Heart left ventricle (tissue), 13 donors: ENCODE data around the gene TNFAIP1.

Experiments used
- CTCF ChIP-seq, 12 donors: fragments of 200-600 bp; sonication (generic) in 4 of 12; IDR thresholded peaks; one replicate each; pipeline versions ENCODE4 v1.5.0 to v1.8.0; 2018 to 2022; ENCODE audit warnings: antibody characterized with exemption in 12 of 12, mild to moderate bottlenecking in 5 of 12
- POLR2A ChIP-seq, 2 donors: fragments of 450-650 bp; IDR thresholded peaks; one replicate each; pipeline ENCODE4 v1.6.1; 2017; ENCODE audit warnings: antibody characterized with exemption in 2 of 2, mild to moderate bottlenecking in 2 of 2, moderate library complexity in 2 of 2
- donor health status: ischemic (EF 13 %, LVEDD 7.1; RV severe dilation, severe dysfunction).
- donor health status: DM: no; HTN: yes; CAD: no.
- donor health status: DM: no; HTN: no; CAD: no.
- donor health status: ischemic (EF 25% LVEDD 6.9; RV normal size, moderate dysfunction).
- donor health status: ischemic (EF 25% LVEDD 5.7; RV mildly dilated, moderate dysfunction).
- donor health status: ischemic (EF 35%, LVEDD 5.7; RV mildly dilated, moderate dysfunction).
- donor health status: nonischemic (EF 11% LVEDD 7.7; RV severe dilation, severe dysfunction).
- donor health status: DM: yes; HTN: yes; CAD: no.
- donor health status: PGD.
- donor health status: ischemic (EF 29% LVEDD 5.4; RV normal size, mild dysfunction).
- donor health status: nonischemic (EF 23%, LVEDD 6.1; RV moderate dilation, normal function).

- no peak for TF ChIP-seq POLR2A (IDR thresholded peaks at IDR 0.05)
- TF ChIP-seq CTCF (IDR thresholded peaks at IDR 0.05): no peak
Measured at GRCh38 chr17:28343491-28343932, 8.0 kb downstream of the TNFAIP1 start.
